Activated naive CD8-positive, alpha-beta T cell treated with anti-CD3 and anti-CD28 coated beads, Interleukin-2, amount 50 U/mL, for 24 hours (primary cell): Measurements from ENCODE around the gene TMEM95.
"Not testable (repeated sequence)": the region's sequence is repeated elsewhere in the genome, so short reads cannot be mapped to it uniquely, and the experiment has no call there.

Experiments used
- ATAC-seq: fragments of 150-1000 bp; cut with Tn5 transposase; one replicate; pipeline ENCODE4 v1.10.0; 2021
- DNase-seq: peaks from one replicate; pipeline ENCODE4 v3.0.0; 2021
- H3K27ac Mint-ChIP-seq: one replicate; pipeline ENCODE4 v1.8.0; 2021; ENCODE audit warnings: mild to moderate bottlenecking, mixed read lengths
- H3K27me3 Mint-ChIP-seq: one replicate; pipeline ENCODE4 v1.8.0; 2021; ENCODE audit warnings: mixed read lengths
- H3K36me3 Mint-ChIP-seq: one replicate; pipeline ENCODE4 v1.8.0; 2021; ENCODE audit warnings: low read depth, mixed read lengths
- H3K4me1 Mint-ChIP-seq: one replicate; pipeline ENCODE4 v1.8.0; 2021; ENCODE audit warnings: mixed read lengths
- H3K4me3 Mint-ChIP-seq: one replicate; pipeline ENCODE4 v1.8.0; 2021; ENCODE audit warnings: mild to moderate bottlenecking, moderate library complexity, mixed read lengths
- H3K9me3 Mint-ChIP-seq: one replicate; pipeline ENCODE4 v1.8.0; 2021; ENCODE audit warnings: mixed read lengths

Gene TMEM95

GRCh38 chr17:7348478-7349242, 6.3 kb upstream of the TMEM95 start:
- no peak for DNase-seq
- Mint-ChIP-seq H3K9me3 (no peaks in the 10 kb centered on the region), H3K4me3 (no peak overlapping the region), H3K36me3 (peaks cover 12% of the 10 kb centered on the region), H3K27ac (no peak overlapping the region), H3K27me3 (no peaks in the 10 kb centered on the region), H3K4me1 (peaks cover 29% of the 10 kb centered on the region)
- ATAC-seq: no peak

- H3K27me3 Mint-ChIP-seq: no peaks in the 10 kb centered on the region
- no peaks in the 10 kb centered on the region for H3K9me3 Mint-ChIP-seq
- peaks cover 43% of the 10 kb centered on the region for H3K4me1 Mint-ChIP-seq
Observed at GRCh38 chr17:7351665-7352502, 3.1 kb upstream of the TMEM95 start, which contains the start of gene KCTD11. KCTD11 (plus strand) TSS chr17:7352162.

GRCh38 chr17:7352503-7352889, 2.5 kb upstream of the TMEM95 start:
- no peak for ATAC-seq
- Mint-ChIP-seq H3K4me1 (peaks cover 43% of the 10 kb centered on the region), H3K36me3 (peaks cover 12% of the 10 kb centered on the region), H3K4me3 (peak overlapping the region; percentile 82), H3K9me3 (no peaks in the 10 kb centered on the region), H3K27me3 (no peaks in the 10 kb centered on the region), H3K27ac (peak overlapping the region; percentile 78)
- no peak for DNase-seq

More at GRCh38 chr17:7351665-7352502, 3.1 kb upstream of the TMEM95 start, which contains the start of gene KCTD11:
- peak within 1 kb of the TSS; percentile 82 for H3K4me3 Mint-ChIP-seq
- H3K36me3 Mint-ChIP-seq: peaks cover 12% of the 10 kb centered on the region
- peak; percentile 87 for DNase-seq
- peak; percentile 55 for ATAC-seq
- peak within 1 kb of the TSS; percentile 78 for H3K27ac Mint-ChIP-seq

GRCh38 chr17:7352910-7353635, 1.9 kb upstream of the TMEM95 start:
- H3K36me3 Mint-ChIP-seq: peaks cover 9% of the 10 kb centered on the region
- DNase-seq (no peak), ATAC-seq (no peak)
- H3K27me3 Mint-ChIP-seq: no peaks in the 10 kb centered on the region
- peak overlapping the region; percentile 82 for H3K4me3 Mint-ChIP-seq
- H3K27ac Mint-ChIP-seq: peak overlapping the region; percentile 78
- no peaks in the 10 kb centered on the region for H3K9me3 Mint-ChIP-seq
- H3K4me1 Mint-ChIP-seq: peaks cover 43% of the 10 kb centered on the region

- DNase-seq (peak; percentile 33), ATAC-seq (peak; percentile 9)
- Mint-ChIP-seq H3K4me3 (no peak overlapping the region), H3K27ac (peak overlapping the region; percentile 38), H3K27me3 (no peaks in the 10 kb centered on the region), H3K9me3 (no peaks in the 10 kb centered on the region), H3K36me3 (peaks cover 8% of the 10 kb centered on the region), H3K4me1 (peaks cover 41% of the 10 kb centered on the region)
Observed at GRCh38 chr17:7354262-7354843, 603 bp upstream of the TMEM95 start.

GRCh38 chr17:7355573-7355972, 617 bp downstream of the TMEM95 start:
- DNase-seq (no peak), ATAC-seq (no peak)
- Mint-ChIP-seq H3K4me1 (peaks cover 33% of the 10 kb centered on the region), H3K27ac (no peak overlapping the region), H3K27me3 (no peaks in the 10 kb centered on the region), H3K36me3 (peaks cover 5% of the 10 kb centered on the region), H3K9me3 (no peaks in the 10 kb centered on the region), H3K4me3 (no peak overlapping the region)

GRCh38 chr17:7356072-7356549, 1.2 kb downstream of the TMEM95 start:
- Mint-ChIP-seq H3K4me1 (peaks cover 28% of the 10 kb centered on the region), H3K27me3 (no peaks in the 10 kb centered on the region), H3K9me3 (no peaks in the 10 kb centered on the region), H3K27ac (no peak overlapping the region), H3K36me3 (peaks cover 5% of the 10 kb centered on the region), H3K4me3 (no peak overlapping the region)
- DNase-seq: peak; percentile 91
- peak; percentile 77 for ATAC-seq

- Mint-ChIP-seq H3K4me3 (no peak overlapping the region), H3K27me3 (peaks cover 2% of the 10 kb centered on the region), H3K27ac (no peak overlapping the region), H3K4me1 (peaks cover 25% of the 10 kb centered on the region), H3K36me3 (peaks cover 2% of the 10 kb centered on the region), H3K9me3 (no peaks in the 10 kb centered on the region)
- no peak for DNase-seq
- ATAC-seq: no peak
Observed at GRCh38 chr17:7356756-7357155, 1.8 kb downstream of the TMEM95 start.

- no peak overlapping the region for H3K27ac Mint-ChIP-seq
- H3K36me3 Mint-ChIP-seq: peaks cover 2% of the 10 kb centered on the region
- DNase-seq: no peak
- peaks cover 23% of the 10 kb centered on the region for H3K4me1 Mint-ChIP-seq
- ATAC-seq: no peak
- no peaks in the 10 kb centered on the region for H3K9me3 Mint-ChIP-seq
- H3K27me3 Mint-ChIP-seq: peaks cover 2% of the 10 kb centered on the region
- H3K4me3 Mint-ChIP-seq: no peak overlapping the region
Observed at GRCh38 chr17:7357381-7357780, 2.4 kb downstream of the TMEM95 start.

- H3K4me3 Mint-ChIP-seq: no peak overlapping the region
- H3K36me3 Mint-ChIP-seq: no peaks in the 10 kb centered on the region
- no peaks in the 10 kb centered on the region for H3K9me3 Mint-ChIP-seq
- H3K27me3 Mint-ChIP-seq: peaks cover 2% of the 10 kb centered on the region
- ATAC-seq (no peak), DNase-seq (no peak)
- no peaks in the 10 kb centered on the region for H3K4me1 Mint-ChIP-seq
- H3K27ac Mint-ChIP-seq: no peak overlapping the region
Observed at GRCh38 chr17:7361906-7362305, 7.0 kb downstream of the TMEM95 start.

- Mint-ChIP-seq H3K4me1 (no peaks in the 10 kb centered on the region), H3K4me3 (no peak overlapping the region), H3K9me3 (no peaks in the 10 kb centered on the region), H3K27ac (no peak overlapping the region), H3K36me3 (no peaks in the 10 kb centered on the region), H3K27me3 (peaks cover 2% of the 10 kb centered on the region)
- DNase-seq (no peak), ATAC-seq (no peak)
Observed at GRCh38 chr17:7363311-7363710, 8.4 kb downstream of the TMEM95 start.

GRCh38 chr17:7365963-7366362, 11.0 kb downstream of the TMEM95 start:
- H3K27ac Mint-ChIP-seq, H3K36me3 Mint-ChIP-seq, DNase-seq, ATAC-seq, H3K4me3 Mint-ChIP-seq, H3K27me3 Mint-ChIP-seq, H3K4me1 Mint-ChIP-seq, H3K9me3 Mint-ChIP-seq: not testable (repeated sequence)

GRCh38 chr17:7367083-7367482, 12.1 kb downstream of the TMEM95 start:
- Mint-ChIP-seq H3K36me3 (no peaks in the 10 kb centered on the region), H3K9me3 (no peaks in the 10 kb centered on the region), H3K27ac (no peak overlapping the region), H3K27me3 (no peaks in the 10 kb centered on the region), H3K4me1 (no peaks in the 10 kb centered on the region), H3K4me3 (no peak overlapping the region)
- DNase-seq: no peak
- no peak for ATAC-seq

- Mint-ChIP-seq H3K4me1 (no peaks in the 10 kb centered on the region), H3K36me3 (no peaks in the 10 kb centered on the region), H3K9me3 (no peaks in the 10 kb centered on the region), H3K27me3 (no peaks in the 10 kb centered on the region), H3K4me3 (no peak overlapping the region), H3K27ac (no peak overlapping the region)
- DNase-seq: no peak
- no peak for ATAC-seq
Observed at GRCh38 chr17:7367918-7368598, 13.1 kb downstream of the TMEM95 start.
